ENCODE results near the gene ABRACL.
"Not testable (repeated sequence)": the region's sequence is repeated elsewhere in the genome, so short reads cannot be mapped to it uniquely, and the experiment has no call there.

ABRACL gene

GRCh38 chr6:139028658-139029469 lies at the start of gene ABRACL:
Gene ABRACL, plus strand, starts transcription at chr6:139028745. Its CDS starts 5,416 bp downstream, at chr6:139034161.
- peak; percentile 39 for DNase-seq (ENCODE audit: low spot score)

- no peak for DNase-seq (ENCODE audit: low spot score)
These were observed 49.2 kb upstream of the ABRACL start for GRCh38 chr6:138979365-138979764.

- no peak for DNase-seq (ENCODE audit: low spot score)
These were observed 48.5 kb upstream of the ABRACL start for GRCh38 chr6:138979813-138980668.

GRCh38 chr6:138981416-138981815 lies 47.1 kb upstream of the ABRACL start:
- no peak for DNase-seq (ENCODE audit: low spot score)

GRCh38 chr6:138986578-138986977 lies 42.0 kb upstream of the ABRACL start:
- DNase-seq (ENCODE audit: low spot score) = no peak

- DNase-seq (ENCODE audit: low spot score) = no peak
These were observed 41.4 kb upstream of the ABRACL start for GRCh38 chr6:138987080-138987642.

GRCh38 chr6:138987643-138988468 lies 40.7 kb upstream of the ABRACL start, which contains the start of gene REPS1:
Gene REPS1, minus strand, starts transcription at chr6:138988253. Its CDS starts 571 bp downstream, at chr6:138987682.
- peak; percentile 88 for DNase-seq (ENCODE audit: low spot score)

- DNase-seq (ENCODE audit: low spot score) = no peak
These were observed 40.1 kb upstream of the ABRACL start for GRCh38 chr6:138988469-138988834.

- DNase-seq (ENCODE audit: low spot score) = no peak
These were observed 39.2 kb upstream of the ABRACL start for GRCh38 chr6:138989098-138989983.

- no peak for DNase-seq (ENCODE audit: low spot score)
These were observed 37.3 kb upstream of the ABRACL start for GRCh38 chr6:138991206-138991605.

GRCh38 chr6:138992965-138993364 lies 35.6 kb upstream of the ABRACL start:
- DNase-seq (ENCODE audit: low spot score) = not testable (repeated sequence)

GRCh38 chr6:138993410-138993809 lies 35.1 kb upstream of the ABRACL start:
- DNase-seq (ENCODE audit: low spot score) = not testable (repeated sequence)

GRCh38 chr6:138996524-138996923 lies 32.0 kb upstream of the ABRACL start:
- DNase-seq (ENCODE audit: low spot score) = no peak

- DNase-seq (ENCODE audit: low spot score) = no peak
These were observed 31.4 kb upstream of the ABRACL start for GRCh38 chr6:138997136-138997535.

GRCh38 chr6:138999949-139000725 lies 28.4 kb upstream of the ABRACL start:
- DNase-seq (ENCODE audit: low spot score) = no peak

- DNase-seq (ENCODE audit: low spot score) = no peak
These were observed 24.8 kb upstream of the ABRACL start for GRCh38 chr6:139003751-139004150.

GRCh38 chr6:139006477-139006876 lies 22.1 kb upstream of the ABRACL start:
- no peak for DNase-seq (ENCODE audit: low spot score)

- no peak for DNase-seq (ENCODE audit: low spot score)
These were observed 21.1 kb upstream of the ABRACL start for GRCh38 chr6:139007428-139007827.

GRCh38 chr6:139008117-139008516 lies 20.4 kb upstream of the ABRACL start:
- DNase-seq (ENCODE audit: low spot score) = no peak

- no peak for DNase-seq (ENCODE audit: low spot score)
These were observed 17.9 kb upstream of the ABRACL start for GRCh38 chr6:139010674-139011073.
